Stimulated activated CD4-positive, alpha-beta T cell treated with anti-CD3 and anti-CD28 coated beads, Interleukin-1b, Interleukin-23, amount 100 ng/mL, for 24 hours (primary cell): ENCODE measurements around the gene ISG20.
"Not testable (repeated sequence)": the region's sequence is repeated elsewhere in the genome, so short reads cannot be mapped to it uniquely, and the experiment has no call there.

ENCODE experiments used
- DNase-seq, 4 experiments: peaks; one replicate each; pipeline ENCODE4 v3.0.0-alpha.2; 2020; ENCODE audit warnings: low read depth in 4 of 4, low spot score in 1 of 4

The ISG20 gene

DNA sequence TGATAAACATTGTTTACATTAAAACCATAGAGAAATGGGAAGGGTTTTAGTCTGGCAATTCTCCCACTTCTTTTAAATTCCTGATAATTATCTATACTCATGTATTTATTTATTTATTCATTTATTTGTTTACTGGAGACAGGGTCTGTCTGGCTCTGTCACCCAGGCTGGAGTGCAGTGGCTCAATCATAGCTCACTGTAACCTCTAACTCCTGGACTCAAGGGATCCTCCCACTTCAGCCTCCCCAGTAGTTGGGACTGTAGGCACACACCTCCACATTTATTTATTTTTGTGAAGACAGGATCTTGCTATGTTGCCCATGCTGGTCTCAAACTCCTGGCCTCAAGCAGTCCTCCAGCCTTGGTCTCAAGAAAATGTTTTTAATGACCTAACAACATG lies 20.1 kb upstream of the ISG20 start:
- no peak for DNase-seq

DNA sequence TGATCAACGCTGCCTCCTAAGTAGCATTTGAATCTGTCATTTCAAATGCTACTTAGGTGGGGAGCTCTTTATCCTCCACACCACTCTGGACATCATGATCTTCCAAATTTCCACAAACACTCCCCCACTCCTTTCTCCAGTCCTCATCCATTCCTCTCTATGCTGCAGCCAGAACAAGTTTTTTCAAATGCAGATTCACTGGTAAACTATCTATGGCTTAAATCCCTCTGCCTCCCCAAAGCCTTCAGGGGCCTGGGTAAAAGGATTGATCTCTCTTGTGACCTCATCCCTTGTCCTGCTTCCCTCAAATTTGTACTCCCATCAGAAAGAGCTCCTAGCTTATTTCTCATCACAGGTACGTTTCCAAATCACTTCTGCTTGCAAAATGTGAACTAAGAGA lies 19.0 kb upstream of the ISG20 start:
- no peak for DNase-seq

DNA sequence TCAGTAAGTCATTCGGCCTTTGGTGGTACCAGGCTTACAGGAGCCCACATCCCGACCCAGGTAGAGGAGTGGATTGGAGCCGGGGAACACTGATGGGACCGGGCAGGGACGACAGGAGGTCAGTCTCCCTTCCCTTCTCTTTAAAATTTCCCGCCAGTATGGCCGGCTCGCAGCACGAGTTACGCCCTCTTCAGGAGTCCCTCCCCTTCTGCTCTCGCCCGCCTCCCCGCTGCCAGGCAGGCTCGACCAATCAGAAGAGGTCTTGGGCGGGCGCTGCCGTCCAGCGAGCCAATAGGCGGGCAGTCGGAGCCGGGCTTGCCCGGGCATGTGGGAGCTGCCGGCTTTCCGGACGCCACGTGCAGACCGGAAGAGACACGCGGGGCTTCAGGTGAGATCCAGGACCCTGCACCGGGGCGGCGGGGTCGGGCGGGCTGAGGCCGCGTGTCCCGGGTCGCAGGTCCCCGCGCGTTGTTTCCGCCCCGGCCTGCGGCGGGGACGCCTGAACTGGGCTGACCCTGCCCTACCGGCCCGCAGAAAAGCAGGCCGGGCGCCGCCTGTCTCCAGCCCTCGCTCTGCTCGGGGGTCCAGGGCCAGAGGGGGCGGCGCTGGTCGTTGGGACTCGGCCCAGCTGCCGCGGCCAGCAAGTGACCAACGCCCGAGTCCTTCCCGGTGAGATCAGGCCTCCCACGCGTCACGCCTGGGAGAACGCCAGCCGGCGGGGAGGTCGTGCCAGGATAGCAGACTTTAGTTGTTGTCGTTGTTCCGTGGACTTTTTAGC lies 17.6 kb upstream of the ISG20 start, which contains the start of gene AEN:
AEN (plus strand) TSS at position 346 of the 778 bp plus-strand sequence. CDS start 4,870 bp downstream, outside the sequence.
- peak; percentile 80 to 90 (median 86) for DNase-seq

DNA sequence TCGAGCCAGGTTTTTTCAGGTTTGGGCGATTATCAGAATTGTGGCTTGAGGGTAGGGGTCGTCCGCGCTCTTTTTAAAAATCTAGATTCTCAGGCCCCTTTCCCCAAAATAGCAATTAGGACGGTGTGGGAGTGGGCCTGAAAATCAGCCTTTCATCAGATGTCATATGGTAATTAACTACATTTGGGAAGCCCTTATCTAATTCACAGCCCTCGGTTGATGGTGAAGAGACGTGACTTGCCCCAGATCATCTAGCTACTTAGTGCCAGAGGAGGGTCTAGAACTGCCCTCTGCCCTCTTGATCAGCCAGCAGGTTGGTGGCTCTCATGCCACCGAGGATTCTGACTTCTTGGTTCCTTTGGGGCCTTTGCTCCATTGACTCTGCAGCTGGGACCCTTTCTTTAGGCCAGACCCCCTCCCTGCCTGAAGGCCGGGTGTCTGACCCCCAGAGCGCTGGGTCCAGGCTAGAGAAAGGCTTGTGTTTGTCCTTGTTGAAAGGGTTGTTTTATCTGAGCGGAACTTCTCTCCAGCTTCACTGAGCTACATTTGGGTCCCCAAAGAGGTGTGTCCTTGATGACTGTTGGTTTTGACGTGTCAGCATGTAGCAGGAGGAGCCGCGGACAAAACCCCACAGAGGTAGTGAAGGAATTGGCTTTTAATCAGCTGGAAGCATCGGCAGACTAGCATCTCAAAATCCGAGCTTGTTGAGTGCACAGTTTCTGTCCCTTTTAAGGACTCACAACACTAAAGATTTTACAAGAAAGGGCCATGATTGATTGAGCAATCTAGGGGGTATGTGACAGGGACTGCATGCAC lies 16.8 kb upstream of the ISG20 start:
- peak in 1 of 4 experiments; percentile 42 for DNase-seq

DNA sequence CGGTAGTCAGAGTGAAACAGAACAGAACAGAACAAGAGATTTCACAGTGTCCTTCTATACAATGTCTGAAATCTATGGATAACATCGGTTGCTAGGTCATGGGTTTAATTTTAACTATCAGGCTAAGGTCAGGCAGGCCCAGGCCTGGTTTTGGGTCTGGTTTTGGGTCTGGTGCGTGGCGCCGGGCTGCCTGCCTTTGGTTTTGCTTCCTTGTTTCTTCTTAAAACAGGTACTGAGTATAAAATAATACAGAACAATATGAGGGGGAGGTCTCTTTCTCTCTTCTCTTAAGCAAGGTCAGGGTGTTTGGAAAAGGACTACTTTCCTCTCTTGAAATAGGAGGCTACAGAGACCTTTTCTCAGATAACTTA lies 16.2 kb upstream of the ISG20 start:
- no peak for DNase-seq

DNA sequence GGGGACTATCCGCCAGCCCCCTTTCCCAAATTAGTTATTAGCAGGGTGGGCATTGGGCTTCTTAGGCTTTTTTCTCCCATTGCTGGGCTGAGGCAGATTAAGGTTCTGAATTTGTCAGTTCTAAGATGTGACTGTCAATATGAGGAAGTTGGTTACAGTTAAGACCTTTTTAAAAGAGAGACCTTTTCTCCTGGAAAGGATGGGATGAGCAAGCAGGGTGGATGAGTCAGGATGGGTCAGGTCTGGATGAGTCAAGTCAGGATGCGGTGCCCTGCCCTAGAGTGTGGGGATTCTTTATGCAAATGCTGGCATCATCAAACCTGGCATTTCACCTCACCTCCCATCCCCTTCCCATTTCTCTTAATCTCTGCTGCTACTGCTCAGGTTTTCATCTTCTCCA lies 15.8 kb upstream of the ISG20 start:
- peak in 1 of 4 experiments; percentile 67 for DNase-seq

DNA sequence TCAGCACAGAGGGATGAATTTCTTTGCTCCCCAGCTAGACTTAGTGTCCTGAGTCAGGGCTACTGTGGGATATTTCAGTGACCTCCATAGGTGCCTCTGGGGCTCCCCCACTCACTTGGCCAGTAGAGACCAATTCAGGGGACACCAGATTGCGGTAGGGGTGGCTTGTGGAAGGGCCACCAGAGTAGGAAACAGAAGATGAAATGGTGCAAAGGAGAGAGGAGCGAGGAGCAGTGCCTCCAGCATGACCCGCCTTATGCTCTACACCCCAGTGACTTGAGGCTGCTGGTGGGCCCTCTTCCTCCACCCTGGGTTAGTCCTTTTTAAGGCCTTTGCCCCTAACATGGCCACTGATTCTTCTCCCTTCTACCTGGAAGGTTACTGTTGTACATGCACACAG lies 15.2 kb upstream of the ISG20 start:
- no peak for DNase-seq

DNA sequence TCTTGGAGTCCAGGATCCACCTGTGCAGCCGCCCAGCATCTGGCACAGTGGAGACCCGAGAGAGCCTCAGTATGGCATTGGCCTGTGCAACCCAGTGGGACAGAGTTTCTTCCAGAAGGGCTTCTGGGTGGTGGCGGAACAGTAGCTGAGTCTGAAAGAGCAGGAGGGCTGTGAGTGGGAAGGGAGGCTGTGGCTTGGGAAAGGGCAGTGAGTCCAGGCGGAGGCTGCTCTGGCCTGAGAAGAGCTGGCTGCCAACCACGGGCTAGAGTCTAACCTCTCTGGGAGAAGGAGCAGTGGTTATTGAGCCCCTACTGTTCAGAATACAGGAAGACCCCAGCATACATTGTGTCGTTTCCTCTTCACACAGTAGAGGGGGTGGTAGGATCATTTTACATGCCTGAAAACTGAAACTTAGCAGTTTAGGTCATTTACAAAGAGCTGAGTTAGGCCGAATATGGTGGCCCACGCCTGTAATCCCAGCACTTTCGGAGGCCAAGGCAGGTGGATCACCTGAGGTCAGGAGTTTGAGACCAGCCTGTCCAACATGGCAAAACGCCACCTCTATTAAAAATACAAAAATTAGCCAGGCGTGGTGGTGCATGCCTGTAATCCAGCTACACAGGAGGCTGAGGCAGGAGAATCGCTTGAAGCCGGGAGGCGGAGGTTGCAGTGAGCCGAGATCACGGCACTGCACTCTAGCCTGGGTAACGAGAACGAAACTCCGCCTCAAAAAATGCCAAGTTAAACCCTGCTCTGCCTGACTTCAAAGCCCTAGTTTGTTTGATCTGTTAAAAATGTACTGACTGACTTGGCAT lies 14.5 kb upstream of the ISG20 start:
- no peak for DNase-seq

DNA sequence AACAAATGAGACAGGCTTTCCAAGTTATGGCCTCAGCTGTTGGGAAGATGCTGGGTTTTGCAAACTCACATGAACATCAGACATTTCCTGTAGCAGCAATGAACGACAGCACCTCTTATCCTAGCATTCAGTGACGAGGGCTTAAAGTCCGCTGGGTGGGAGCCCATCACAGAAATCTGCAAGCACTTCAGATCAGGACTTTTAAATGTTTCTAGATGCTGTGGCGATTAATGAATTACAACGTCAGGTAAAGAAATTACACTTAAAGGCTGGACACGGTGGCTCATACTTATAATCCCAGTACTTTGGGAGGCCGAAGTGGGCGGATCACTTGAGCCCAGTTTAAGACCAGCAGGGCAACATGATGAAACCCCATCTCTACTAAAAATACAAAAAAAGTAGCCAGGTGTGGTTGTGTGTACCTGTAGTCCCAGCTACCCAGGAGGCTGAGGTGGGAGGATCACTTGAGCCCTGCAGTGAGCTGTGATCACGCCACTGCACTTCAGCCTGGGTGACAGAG lies 13.8 kb upstream of the ISG20 start:
- DNase-seq, result no peak

DNA sequence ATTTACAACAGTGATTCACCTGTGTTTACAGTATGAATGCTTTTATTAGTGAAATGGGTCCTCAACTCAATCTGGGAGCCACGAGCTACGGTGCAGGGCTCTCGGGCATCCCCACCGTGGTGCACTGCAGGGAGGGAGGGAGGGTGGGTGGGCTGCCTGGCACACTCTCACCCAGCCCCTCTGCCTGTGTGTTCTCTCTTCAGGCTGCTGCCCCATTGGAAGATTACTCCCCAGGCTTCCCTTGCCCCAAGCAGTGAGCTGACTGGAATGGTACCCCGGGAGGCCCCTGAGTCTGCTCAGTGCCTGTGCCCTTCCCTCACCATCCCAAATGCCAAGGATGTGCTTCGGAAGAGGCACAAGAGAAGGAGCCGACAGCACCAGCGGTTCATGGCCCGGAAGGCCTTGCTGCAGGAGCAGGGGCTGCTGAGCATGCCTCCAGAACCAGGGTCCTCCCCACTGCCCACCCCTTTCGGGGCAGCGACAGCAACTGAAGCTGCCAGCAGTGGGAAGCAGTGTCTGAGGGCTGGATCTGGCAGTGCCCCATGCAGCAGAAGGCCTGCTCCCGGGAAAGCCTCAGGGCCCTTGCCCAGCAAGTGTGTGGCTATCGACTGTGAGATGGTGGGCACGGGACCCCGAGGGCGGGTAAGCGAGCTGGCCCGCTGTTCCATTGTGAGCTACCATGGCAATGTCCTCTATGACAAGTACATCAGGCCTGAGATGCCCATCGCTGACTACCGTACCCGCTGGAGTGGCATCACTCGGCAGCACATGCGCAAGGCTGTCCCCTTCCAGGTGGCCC lies 12.7 kb upstream of the ISG20 start:
- no peak for DNase-seq

DNA sequence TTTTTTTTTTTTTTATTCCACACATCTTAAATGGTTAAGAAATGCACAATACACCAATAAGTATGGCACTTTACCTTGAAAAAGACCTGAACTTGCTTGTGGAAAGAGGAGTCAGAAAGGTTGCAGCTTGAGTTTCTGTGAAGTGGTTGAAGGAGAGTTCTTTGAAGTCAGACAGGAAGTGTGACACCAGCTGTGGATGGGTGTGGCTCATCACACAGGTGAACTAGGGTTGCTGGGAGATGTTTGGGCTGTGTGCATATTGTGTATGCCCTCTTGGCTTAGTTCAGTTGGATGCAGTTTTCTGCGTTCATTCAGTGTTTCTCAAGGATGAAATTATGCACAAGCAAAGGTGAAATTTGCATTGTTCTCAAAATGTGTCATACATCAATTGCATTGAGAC lies 11.4 kb upstream of the ISG20 start:
- no peak for DNase-seq

DNA sequence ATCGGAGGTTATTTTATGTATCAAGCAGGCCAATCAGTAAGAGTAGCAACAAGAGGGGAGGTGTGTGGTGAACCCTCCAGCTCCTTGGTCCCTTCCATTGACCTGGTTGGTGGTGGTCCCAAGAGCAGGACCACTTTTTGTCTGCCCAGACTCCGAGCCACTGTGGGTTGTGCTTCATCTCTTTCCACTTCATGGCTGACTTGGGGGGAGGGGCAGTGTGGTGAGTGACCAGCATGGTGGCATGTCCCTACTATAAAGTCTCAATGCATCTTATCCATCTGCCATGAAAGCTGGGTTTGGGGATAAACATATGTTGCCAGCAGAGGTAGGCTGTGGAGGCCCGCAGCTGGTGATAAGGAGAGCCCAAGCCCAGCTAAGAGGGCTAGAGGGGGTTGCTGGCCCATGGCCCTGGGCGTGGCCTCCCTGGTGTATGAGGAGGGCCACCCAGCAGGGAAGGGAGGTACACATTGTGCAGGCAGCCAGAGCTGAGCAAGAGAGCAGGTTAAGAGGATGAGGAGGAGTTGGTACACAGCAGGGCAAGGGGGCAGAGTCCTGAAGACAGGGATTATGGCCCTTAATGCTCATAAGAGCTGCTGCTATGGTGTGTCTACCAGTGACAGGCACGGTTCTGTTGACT lies 10.7 kb upstream of the ISG20 start:
- no peak for DNase-seq

DNA sequence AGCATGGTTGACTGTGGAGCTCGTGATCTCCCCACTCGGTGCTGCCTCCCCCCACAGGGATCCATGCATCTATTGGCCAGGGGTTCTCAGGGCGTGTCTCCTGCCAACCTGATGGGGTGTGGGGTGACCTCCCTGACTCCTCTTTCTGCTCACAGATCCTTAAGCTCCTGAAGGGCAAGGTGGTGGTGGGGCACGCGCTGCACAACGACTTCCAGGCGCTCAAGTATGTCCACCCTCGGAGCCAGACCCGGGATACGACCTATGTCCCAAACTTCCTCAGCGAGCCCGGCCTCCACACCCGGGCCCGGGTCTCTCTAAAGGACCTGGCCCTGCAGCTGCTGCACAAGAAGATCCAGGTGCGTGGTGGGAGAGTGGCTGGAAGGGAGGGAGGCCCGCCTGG lies 9.7 kb upstream of the ISG20 start:
- no peak for DNase-seq

DNA sequence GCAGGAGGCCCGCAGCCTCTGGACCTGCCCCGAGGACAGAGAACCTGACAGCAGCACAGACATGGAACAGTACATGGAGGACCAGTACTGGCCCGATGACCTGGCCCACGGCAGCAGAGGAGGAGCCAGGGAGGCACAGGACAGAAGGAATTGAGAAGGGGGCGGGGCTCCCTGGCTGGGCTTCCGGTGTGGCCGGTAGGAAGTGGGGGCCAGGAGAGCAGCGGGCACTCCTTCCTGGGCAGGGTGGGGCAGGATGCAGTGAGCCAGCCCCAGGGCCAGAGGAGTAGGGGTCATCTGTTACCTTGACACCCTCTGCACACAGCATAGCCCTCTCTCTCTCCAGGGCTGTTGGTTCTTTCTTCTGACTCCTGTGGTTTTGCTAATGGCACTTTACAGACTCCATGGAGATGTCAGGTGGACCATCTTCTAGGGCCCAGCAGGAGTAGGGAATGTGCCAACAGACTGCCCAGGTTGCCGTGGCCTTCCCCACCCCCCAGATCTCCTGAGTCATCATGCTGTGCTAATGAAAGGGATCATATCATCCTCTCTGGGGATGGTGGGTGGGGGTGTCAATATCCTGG lies 8.6 kb upstream of the ISG20 start:
- no peak for DNase-seq

DNA sequence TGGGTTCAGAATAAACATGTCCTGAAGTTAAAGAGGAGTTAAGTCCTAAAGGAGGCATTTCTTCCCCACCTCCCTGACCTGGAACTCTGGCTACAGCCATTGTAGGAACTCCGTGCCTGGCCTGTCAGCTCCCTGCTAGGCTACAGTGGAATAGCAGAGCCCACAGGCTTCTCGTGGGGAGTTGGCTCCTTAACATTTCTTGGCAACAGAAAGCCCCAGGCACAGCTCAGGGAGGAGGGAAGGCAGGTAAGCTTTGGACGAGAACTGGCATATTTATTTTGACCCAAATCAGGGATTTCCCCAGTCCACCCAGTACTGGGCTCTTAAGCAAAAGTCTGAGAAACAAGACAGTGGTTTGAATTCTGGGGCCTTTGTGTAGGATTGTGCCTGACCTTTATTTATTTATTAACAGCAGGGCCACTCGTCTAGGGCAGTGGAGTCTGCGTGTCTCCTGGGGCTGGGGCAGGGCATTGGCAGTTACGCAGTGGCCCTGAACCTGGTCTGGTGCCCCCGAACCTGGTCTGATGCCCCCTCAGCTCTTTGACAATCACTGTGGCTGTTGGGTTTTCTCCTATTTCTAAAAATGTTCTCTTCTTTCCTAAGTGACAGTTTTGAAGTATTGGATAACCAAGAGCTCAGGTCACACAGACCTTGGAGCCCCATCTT lies 7.9 kb upstream of the ISG20 start:
- no peak for DNase-seq

DNA sequence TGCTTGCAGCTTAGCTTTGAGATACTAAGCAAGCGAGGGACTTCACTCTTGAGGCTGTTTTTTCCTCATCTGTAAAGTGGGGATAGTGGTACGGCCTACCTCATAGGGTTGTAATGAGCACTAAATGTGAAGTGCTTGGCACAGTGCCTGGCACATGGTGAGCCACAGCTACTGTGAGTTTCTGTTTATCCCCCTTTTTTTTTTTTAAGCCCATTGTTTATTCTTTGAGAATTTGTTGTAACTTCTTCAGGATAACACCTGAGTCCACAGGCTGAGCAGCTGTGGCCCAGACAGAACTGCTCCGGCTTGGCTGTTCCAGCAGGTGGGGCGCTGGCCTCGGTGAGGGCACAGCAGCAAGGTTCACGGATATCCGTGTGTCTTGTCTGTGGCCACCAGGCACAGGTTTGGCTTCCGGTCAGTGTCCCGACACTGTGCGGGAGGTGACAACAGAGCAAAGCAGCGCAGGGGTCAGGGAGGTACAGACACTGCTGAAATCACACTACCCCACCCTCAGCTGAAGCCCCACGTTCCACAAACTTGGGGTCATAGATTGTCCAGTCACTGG lies 7.3 kb upstream of the ISG20 start:
- no peak for DNase-seq

DNA sequence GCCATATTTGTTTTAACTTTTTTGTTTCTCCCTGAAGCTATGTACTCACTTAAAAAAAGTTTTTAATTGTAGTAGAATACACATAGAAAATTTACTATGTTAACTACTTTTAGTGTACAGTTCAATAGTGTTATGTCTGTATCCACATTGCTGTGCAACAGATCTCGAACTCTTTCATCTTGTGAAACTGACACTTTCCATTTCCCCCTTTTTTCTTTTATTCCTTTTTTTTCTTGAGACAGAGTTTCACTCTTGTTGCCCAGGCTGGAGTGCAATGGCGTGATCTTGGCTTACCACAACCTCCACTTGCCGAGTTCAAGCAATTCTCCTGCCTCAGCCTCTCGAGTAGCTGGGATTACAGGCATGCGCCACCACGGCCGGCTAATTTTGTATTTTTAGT lies 6.0 kb upstream of the ISG20 start:
- DNase-seq, result not testable (repeated sequence)

DNA sequence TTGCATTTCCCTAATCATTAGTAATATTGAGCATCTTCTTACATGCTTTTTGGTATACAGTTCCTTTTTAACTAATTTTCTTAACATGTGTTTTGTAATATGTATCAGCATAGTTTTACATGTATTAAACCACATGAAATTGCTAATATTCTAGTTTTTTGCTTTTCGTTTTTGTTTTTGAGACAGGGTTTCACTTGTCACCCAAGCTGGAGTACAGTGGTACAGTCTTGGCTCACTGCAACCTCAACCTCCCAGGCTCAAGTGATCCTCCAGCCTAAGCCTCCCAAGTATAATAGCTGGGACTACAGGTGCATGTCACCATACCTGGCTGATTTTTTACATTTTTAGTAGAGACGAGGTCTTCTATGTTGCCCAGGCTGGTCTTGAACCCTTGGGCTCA lies 4.4 kb upstream of the ISG20 start:
- no peak for DNase-seq

DNA sequence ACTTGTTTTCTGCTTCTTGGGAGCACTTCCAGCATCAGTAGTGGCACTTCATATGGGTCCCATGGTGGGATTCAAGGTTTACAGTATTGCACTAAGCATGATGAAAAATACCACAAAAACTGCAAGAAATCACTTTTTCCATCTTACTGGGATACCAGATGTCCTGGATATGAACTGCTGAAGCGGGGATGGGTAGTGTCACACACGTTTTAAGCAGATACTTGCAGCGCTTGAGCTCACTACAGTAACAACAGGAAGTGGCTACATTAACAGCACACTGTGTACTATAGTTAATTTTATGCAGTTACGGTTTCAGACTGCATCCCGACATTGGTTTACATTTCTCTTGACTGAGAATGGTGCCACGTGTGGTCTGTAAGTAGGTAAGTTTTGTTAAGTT lies 3.5 kb upstream of the ISG20 start:
- no peak for DNase-seq
